HCT116 (cell line): ENCODE data around the gene INPP5D.

Source experiments
- CBX3 ChIP-seq: IDR thresholded peaks from 2 replicates; pipeline ENCODE4 v1.6.1; 2012; ENCODE audit warnings: low read depth
- CTCF ChIP-seq, 3 experiments: fragments of 200-600 bp in 1 of 3; sonication (generic) in 1 of 3; IDR thresholded peaks in 2 of 3; conservative IDR thresholded peaks in 1 of 3; 2 replicates each; pipeline ENCODE4 v1.5.1; 2012 to 2017; ENCODE audit warnings: low read depth in 2 of 3, low read length in 2 of 3, antibody characterized with exemption in 1 of 3, borderline replicate concordance in 1 of 3, control low read depth in 1 of 3, mild to moderate bottlenecking in 1 of 3, mixed read lengths in 1 of 3, mixed run types in 1 of 3, moderate library complexity in 1 of 3; ENCODE audit not compliant: insufficient read depth in 1 of 3
- EZH2 ChIP-seq: fragments of 200-600 bp; sonication (generic); IDR thresholded peaks from 2 replicates; pipeline ENCODE4 v1.6.1; 2017; ENCODE audit warnings: antibody characterized with exemption, mixed run types
- JUND ChIP-seq: IDR thresholded peaks from 2 replicates; pipeline ENCODE4 v1.6.1; 2012
- POLR2A ChIP-seq: IDR thresholded peaks from 2 replicates; pipeline ENCODE4 v1.7.0; 2011; ENCODE audit warnings: borderline replicate concordance; ENCODE audit not compliant: insufficient read depth, insufficient read length; ENCODE audit errors: extremely low read depth
- POLR2AphosphoS5 ChIP-seq: IDR thresholded peaks from 2 replicates; pipeline ENCODE4 v1.6.1; 2011; ENCODE audit warnings: mild to moderate bottlenecking, low read depth, low read length, moderate library complexity
- REST ChIP-seq: IDR thresholded peaks from 2 replicates; pipeline ENCODE4 v1.6.1; 2012; ENCODE audit warnings: low read depth
- SP1 ChIP-seq: IDR thresholded peaks from 2 replicates; pipeline ENCODE4 v1.6.1; 2012; ENCODE audit warnings: low read depth
- ZFX ChIP-seq: fragments of 450-650 bp; IDR thresholded peaks from 2 replicates; pipeline ENCODE4 v1.6.1; 2017
- ZNF274 ChIP-seq: fragments of 200-500 bp; sonication (Bioruptor generic); IDR thresholded peaks from 2 replicates; pipeline ENCODE4 v1.6.1; 2014; ENCODE audit warnings: mild to moderate bottlenecking, low read depth, low read length, inconsistent platforms

GRCh38 chr2:233168445-233168844, 108.3 kb downstream of the INPP5D start:
- TF ChIP-seq CTCF (IDR thresholded peaks at IDR 0.05 in 2 of 3, conservative IDR thresholded peaks at IDR 0.05 in 1 of 3; ENCODE audit: borderline replicate concordance in 1 of 3, insufficient read depth in 1 of 3, low read depth in 2 of 3, low read length in 2 of 3) (no peak), ZNF274 (no peak), POLR2A (no peak), JUND (no peak), REST (no peak), POLR2AphosphoS5 (no peak), CBX3 (no peak), SP1 (no peak), ZFX (no peak), EZH2 (no peak)
